Measurements from ENCODE around the gene ING2. TPM values are rescaled to one million over a fixed set of nuclear protein-coding genes. Genes with fewer than 3 reads are reported as not detected.

The ING2 gene
- polyA plus RNA-seq, 1 donor from 2014 or later: 27.2 TPM

DNA sequence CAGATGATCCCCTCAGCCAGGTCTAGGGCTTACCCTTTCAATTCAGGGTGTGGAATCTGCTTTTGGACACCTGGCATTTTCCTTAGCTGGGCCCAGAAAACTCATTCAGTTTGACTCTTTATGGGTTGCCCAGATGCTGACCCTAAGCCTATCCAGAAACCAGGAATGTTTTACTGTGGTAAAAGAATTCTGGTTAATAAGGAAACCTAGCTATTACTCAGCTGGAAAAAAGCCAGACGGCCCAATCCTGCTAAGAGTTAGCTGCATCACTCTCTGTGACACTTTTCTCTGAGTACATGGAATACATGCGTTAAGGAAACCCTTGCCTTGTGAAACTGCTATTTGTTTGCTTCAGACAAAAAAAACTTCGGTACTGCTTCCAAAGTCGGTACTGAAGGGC is 28.0 kb downstream of the ING2 start:
- H3K9me3 ChIP-seq (ENCODE audit: low read length): no peaks in the 10 kb centered on the region
- no peaks in the 10 kb centered on the region for H3K27me3 ChIP-seq (ENCODE audit: insufficient read depth, low read depth, low read length)
- no peaks in the 10 kb centered on the region for H3K9me2 ChIP-seq (ENCODE audit: insufficient read depth, low read length)
- H3K9ac ChIP-seq (ENCODE audit: low read length): no peak overlapping the region
- H3K4me3 ChIP-seq (ENCODE audit: low read length): no peak overlapping the region
- H3F3A ChIP-seq (ENCODE audit: insufficient read depth, low read length, poor library complexity, severe bottlenecking): no peaks in the 10 kb centered on the region
- H3K27ac ChIP-seq (ENCODE audit: low read length): no peak overlapping the region
- H3K79me2 ChIP-seq (replicated peaks; ENCODE audit: insufficient read depth, low read length): no peaks in the 10 kb centered on the region
- no peaks in the 10 kb centered on the region for H4K20me1 ChIP-seq (ENCODE audit: insufficient read depth)
- H3K4me2 ChIP-seq (ENCODE audit: low read length): no peak overlapping the region
- TF ChIP-seq EP300 (conservative IDR thresholded peaks at IDR 0.05; ENCODE audit: poor library complexity, severe bottlenecking): no peak
- TF ChIP-seq RAD21 (conservative IDR thresholded peaks at IDR 0.05): no peak
- no peak for TF ChIP-seq TAF1 (IDR thresholded peaks at IDR 0.05; ENCODE audit: low read depth)
- no peak for TF ChIP-seq MXI1 (conservative IDR thresholded peaks at IDR 0.05; ENCODE audit: poor library complexity, severe bottlenecking)
- no peak for TF ChIP-seq SMC3 (conservative IDR thresholded peaks at IDR 0.05; ENCODE audit: poor library complexity)
- TF ChIP-seq, protein P1, sequence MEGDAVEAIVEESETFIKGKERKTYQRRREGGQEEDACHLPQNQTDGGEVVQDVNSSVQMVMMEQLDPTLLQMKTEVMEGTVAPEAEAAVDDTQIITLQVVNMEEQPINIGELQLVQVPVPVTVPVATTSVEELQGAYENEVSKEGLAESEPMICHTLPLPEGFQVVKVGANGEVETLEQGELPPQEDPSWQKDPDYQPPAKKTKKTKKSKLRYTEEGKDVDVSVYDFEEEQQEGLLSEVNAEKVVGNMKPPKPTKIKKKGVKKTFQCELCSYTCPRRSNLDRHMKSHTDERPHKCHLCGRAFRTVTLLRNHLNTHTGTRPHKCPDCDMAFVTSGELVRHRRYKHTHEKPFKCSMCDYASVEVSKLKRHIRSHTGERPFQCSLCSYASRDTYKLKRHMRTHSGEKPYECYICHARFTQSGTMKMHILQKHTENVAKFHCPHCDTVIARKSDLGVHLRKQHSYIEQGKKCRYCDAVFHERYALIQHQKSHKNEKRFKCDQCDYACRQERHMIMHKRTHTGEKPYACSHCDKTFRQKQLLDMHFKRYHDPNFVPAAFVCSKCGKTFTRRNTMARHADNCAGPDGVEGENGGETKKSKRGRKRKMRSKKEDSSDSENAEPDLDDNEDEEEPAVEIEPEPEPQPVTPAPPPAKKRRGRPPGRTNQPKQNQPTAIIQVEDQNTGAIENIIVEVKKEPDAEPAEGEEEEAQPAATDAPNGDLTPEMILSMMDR (IDR thresholded peaks at IDR 0.05; ENCODE audit: poor library complexity, severe bottlenecking): no peak
- no peak for TF ChIP-seq POLR2AphosphoS5 (IDR thresholded peaks at IDR 0.05)
- TF ChIP-seq, protein P2, sequence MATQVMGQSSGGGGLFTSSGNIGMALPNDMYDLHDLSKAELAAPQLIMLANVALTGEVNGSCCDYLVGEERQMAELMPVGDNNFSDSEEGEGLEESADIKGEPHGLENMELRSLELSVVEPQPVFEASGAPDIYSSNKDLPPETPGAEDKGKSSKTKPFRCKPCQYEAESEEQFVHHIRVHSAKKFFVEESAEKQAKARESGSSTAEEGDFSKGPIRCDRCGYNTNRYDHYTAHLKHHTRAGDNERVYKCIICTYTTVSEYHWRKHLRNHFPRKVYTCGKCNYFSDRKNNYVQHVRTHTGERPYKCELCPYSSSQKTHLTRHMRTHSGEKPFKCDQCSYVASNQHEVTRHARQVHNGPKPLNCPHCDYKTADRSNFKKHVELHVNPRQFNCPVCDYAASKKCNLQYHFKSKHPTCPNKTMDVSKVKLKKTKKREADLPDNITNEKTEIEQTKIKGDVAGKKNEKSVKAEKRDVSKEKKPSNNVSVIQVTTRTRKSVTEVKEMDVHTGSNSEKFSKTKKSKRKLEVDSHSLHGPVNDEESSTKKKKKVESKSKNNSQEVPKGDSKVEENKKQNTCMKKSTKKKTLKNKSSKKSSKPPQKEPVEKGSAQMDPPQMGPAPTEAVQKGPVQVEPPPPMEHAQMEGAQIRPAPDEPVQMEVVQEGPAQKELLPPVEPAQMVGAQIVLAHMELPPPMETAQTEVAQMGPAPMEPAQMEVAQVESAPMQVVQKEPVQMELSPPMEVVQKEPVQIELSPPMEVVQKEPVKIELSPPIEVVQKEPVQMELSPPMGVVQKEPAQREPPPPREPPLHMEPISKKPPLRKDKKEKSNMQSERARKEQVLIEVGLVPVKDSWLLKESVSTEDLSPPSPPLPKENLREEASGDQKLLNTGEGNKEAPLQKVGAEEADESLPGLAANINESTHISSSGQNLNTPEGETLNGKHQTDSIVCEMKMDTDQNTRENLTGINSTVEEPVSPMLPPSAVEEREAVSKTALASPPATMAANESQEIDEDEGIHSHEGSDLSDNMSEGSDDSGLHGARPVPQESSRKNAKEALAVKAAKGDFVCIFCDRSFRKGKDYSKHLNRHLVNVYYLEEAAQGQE (IDR thresholded peaks at IDR 0.05; ENCODE audit: borderline replicate concordance): no peak
- TF ChIP-seq EZH2 (IDR thresholded peaks at IDR 0.05; ENCODE audit: borderline replicate concordance, insufficient read depth, low read length, poor library complexity, severe bottlenecking): no peak
- no peaks in the 10 kb centered on the region for H3K36me3 ChIP-seq (ENCODE audit: insufficient read depth, low read length)
- H2AFZ ChIP-seq (ENCODE audit: low read depth, low read length): no peak overlapping the region

DNA sequence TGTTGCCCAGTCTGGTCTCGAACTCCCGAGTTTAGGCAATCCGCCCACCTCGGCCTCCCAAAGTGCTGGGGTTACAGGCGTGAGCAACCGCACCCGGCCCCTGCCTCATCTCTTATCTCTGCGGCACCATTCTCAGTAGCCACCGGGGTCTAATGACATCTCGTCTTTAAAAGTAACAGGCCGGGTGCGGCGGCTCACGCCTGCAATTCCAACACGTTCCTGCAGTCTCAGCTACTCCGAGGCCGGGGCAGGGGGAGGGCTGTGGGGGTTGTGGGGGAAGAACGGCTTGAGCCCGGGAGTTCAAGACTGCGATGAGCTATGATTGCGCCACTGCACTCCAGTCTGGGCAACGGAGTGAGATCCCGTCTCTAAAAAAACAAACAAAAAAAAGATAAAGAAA is 28.8 kb downstream of the ING2 start:
- TF ChIP-seq, protein P1 (IDR thresholded peaks at IDR 0.05; ENCODE audit: poor library complexity, severe bottlenecking): no peak
- TF ChIP-seq POLR2AphosphoS5 (IDR thresholded peaks at IDR 0.05): no peak
- Histone ChIP-seq H3K4me3 (ENCODE audit: low read length) (no peak overlapping the region), H3K79me2 (replicated peaks; ENCODE audit: insufficient read depth, low read length) (no peaks in the 10 kb centered on the region), H4K20me1 (ENCODE audit: insufficient read depth) (no peaks in the 10 kb centered on the region), H3K9ac (ENCODE audit: low read length) (no peak overlapping the region), H3K36me3 (ENCODE audit: insufficient read depth, low read length) (no peaks in the 10 kb centered on the region), H2AFZ (ENCODE audit: low read depth, low read length) (no peak overlapping the region), H3K9me2 (ENCODE audit: insufficient read depth, low read length) (no peaks in the 10 kb centered on the region), H3K4me2 (ENCODE audit: low read length) (no peak overlapping the region), H3K27me3 (ENCODE audit: insufficient read depth, low read depth, low read length) (no peaks in the 10 kb centered on the region), H3F3A (ENCODE audit: insufficient read depth, low read length, poor library complexity, severe bottlenecking) (no peaks in the 10 kb centered on the region), H3K9me3 (ENCODE audit: low read length) (no peaks in the 10 kb centered on the region), H3K27ac (ENCODE audit: low read length) (no peak overlapping the region)
